Measurements from ENCODE around the gene AKT3.

DNA sequence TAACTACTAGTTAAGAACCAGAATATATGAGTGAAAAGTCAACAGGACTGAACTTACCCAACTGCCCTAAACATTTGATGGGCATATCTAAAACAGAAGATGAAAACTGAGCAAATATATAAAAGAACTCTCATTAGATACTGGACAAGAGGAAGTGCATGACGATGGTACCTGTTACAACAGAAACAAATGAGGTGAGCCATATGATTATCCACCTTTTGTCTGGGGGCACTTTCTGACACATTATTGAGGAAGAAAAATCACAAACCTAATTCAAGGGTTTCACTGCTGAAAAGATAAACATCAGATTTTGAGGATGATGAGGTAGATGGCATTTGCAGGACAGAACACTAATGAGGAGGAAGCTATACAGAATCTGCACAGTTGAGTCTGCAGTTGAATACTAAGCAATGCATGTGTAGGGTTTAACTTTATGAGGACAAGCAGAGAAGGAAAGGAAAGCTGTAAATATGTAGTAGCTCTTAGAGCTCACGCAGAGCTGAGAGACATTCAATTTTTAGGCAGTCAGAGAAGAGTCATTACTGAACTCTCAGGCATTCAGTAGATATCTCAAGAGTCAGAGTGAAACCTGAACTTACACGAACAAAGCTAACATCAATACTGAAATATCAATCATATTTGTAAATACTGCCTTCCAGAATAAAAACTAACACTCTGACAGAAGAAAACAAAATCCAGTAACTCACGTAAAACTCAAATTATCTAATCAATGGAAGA, 262.1 kb downstream of the AKT3 start:
- TF ChIP-seq, protein P1, sequence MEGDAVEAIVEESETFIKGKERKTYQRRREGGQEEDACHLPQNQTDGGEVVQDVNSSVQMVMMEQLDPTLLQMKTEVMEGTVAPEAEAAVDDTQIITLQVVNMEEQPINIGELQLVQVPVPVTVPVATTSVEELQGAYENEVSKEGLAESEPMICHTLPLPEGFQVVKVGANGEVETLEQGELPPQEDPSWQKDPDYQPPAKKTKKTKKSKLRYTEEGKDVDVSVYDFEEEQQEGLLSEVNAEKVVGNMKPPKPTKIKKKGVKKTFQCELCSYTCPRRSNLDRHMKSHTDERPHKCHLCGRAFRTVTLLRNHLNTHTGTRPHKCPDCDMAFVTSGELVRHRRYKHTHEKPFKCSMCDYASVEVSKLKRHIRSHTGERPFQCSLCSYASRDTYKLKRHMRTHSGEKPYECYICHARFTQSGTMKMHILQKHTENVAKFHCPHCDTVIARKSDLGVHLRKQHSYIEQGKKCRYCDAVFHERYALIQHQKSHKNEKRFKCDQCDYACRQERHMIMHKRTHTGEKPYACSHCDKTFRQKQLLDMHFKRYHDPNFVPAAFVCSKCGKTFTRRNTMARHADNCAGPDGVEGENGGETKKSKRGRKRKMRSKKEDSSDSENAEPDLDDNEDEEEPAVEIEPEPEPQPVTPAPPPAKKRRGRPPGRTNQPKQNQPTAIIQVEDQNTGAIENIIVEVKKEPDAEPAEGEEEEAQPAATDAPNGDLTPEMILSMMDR (IDR thresholded peaks at IDR 0.05; ENCODE audit: low read length) = no peak
- TF ChIP-seq EZH2 (optimal IDR thresholded peaks at IDR 0.05; ENCODE audit: low read depth, low read length) = no peak

All from MM.1S (cell line).